ENCODE measurements around the gene PTPRCAP. TPM values are rescaled to one million over a fixed set of nuclear protein-coding genes. Genes with fewer than 3 reads are reported as not detected.

PTPRCAP gene
- total and polyA plus RNA-seq, 9 of the 15 experiments (the other 6 are each of a cell fraction or from before 2014, with no cell fraction given), result 0.22 to 2.0 (median 1.1) TPM; not detected in 4

GRCh38 chr11:67428052-67429001, 9.2 kb downstream of the PTPRCAP start, which contains the start of gene RPS6KB2 (continued):
- TF ChIP-seq TAF9B (IDR thresholded peaks at IDR 0.05; ENCODE audit: partially characterized antibody) (no peak), FIP1L1 (IDR thresholded peaks at IDR 0.05; ENCODE audit: low read depth, low read length, poor library complexity, severe bottlenecking) (no peak), XRCC3 (IDR thresholded peaks at IDR 0.05) (no peak), FOXM1 (IDR thresholded peaks at IDR 0.05; ENCODE audit: low read depth) (no peak), FOXM1 (CRISPR knock-in tag; IDR thresholded peaks at IDR 0.05; ENCODE audit: low read depth) (no peak), JUND (IDR thresholded peaks at IDR 0.05; ENCODE audit: borderline replicate concordance, low read depth, low read length) (peak; percentile 85), JUND (tag; IDR thresholded peaks at IDR 0.05; ENCODE audit: borderline replicate concordance, low read depth, low read length) (peak; percentile 31; the same call in 1 of the 3 replicates), NONO (IDR thresholded peaks at IDR 0.05; ENCODE audit: low read depth in 2 of 2, low read length in 1 of 2) (no peak), HNRNPL (IDR thresholded peaks at IDR 0.05; ENCODE audit: low read depth, low read length) (no peak), KLF16 (IDR thresholded peaks at IDR 0.05) (no peak), RAD21 (CRISPR knock-in tag; conservative IDR thresholded peaks at IDR 0.05 in 1 of 2, IDR thresholded peaks at IDR 0.05 in 1 of 2) (no peak), ZNF175 (CRISPR knock-in tag; IDR thresholded peaks at IDR 0.05; ENCODE audit: low read depth) (no peak), ZNF24 (IDR thresholded peaks at IDR 0.05) (no peak), PRDM10 (IDR thresholded peaks at IDR 0.05; ENCODE audit: partially characterized antibody) (peak; percentile 64), DDX20 (tag; IDR thresholded peaks at IDR 0.05; ENCODE audit: low read depth) (no peak), EZH2 (IDR thresholded peaks at IDR 0.05; ENCODE audit: borderline replicate concordance, low read depth, low read length) (no peak), RBM25 (IDR thresholded peaks at IDR 0.05; ENCODE audit: low read depth, low read length, severe bottlenecking) (no peak), TAF7 (tag; IDR thresholded peaks at IDR 0.05) (no peak), SAFB (IDR thresholded peaks at IDR 0.05; ENCODE audit: borderline replicate concordance, low read depth, low read length) (no peak), GATA2 (CRISPR knock-in tag; IDR thresholded peaks at IDR 0.05) (no peak), SMAD1 (IDR thresholded peaks at IDR 0.05; ENCODE audit: low read depth, low read length, partially characterized antibody) (no peak), PCBP2 (IDR thresholded peaks at IDR 0.05; ENCODE audit: low read depth, low read length, poor library complexity, severe bottlenecking) (no peak)
- TF ChIP-seq, protein P1, sequence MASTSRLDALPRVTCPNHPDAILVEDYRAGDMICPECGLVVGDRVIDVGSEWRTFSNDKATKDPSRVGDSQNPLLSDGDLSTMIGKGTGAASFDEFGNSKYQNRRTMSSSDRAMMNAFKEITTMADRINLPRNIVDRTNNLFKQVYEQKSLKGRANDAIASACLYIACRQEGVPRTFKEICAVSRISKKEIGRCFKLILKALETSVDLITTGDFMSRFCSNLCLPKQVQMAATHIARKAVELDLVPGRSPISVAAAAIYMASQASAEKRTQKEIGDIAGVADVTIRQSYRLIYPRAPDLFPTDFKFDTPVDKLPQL (IDR thresholded peaks at IDR 0.05; ENCODE audit: extremely low read depth, insufficient read length), result no peak
